ENCODE results near the gene ATP8B3.

ATP8B3 gene

GRCh38 chr19:1830978-1831377 is 18.9 kb upstream of the ATP8B3 start:
- H3K4me3 ChIP-seq (replicated peaks in 1 of 2; ENCODE audit: low read depth in 2 of 2, low read length in 2 of 2) = no peak overlapping the region
- TF ChIP-seq, protein P1, sequence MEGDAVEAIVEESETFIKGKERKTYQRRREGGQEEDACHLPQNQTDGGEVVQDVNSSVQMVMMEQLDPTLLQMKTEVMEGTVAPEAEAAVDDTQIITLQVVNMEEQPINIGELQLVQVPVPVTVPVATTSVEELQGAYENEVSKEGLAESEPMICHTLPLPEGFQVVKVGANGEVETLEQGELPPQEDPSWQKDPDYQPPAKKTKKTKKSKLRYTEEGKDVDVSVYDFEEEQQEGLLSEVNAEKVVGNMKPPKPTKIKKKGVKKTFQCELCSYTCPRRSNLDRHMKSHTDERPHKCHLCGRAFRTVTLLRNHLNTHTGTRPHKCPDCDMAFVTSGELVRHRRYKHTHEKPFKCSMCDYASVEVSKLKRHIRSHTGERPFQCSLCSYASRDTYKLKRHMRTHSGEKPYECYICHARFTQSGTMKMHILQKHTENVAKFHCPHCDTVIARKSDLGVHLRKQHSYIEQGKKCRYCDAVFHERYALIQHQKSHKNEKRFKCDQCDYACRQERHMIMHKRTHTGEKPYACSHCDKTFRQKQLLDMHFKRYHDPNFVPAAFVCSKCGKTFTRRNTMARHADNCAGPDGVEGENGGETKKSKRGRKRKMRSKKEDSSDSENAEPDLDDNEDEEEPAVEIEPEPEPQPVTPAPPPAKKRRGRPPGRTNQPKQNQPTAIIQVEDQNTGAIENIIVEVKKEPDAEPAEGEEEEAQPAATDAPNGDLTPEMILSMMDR (IDR thresholded peaks at IDR 0.05; ENCODE audit: low read depth, low read length) = no peak
- DNase-seq (ENCODE audit: low read depth in 2 of 2) = no peak

DNA sequence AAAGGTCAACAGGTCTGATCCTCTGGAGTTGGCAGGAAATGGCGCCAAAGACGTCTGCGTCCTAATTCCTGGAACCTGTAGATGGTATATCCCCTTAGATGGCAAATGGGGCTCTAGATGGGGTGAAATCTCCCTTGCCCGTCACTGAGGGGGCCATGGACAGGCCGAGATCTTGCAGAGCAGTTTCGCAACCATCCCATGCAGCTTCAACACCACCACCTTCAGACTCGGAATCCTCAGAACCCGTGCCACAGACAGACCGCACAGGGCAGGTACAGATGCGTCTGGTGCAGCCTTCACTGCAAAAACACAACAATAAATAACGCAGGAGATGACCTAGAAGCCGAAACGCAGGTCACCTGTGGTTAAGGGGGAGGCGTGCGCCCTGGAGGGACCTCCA is 18.5 kb upstream of the ATP8B3 start:
- DNase-seq (ENCODE audit: low read depth in 2 of 2) = no peak
- H3K4me3 ChIP-seq (replicated peaks in 1 of 2; ENCODE audit: low read depth in 2 of 2, low read length in 2 of 2) = no peak overlapping the region
- TF ChIP-seq, protein P1 (IDR thresholded peaks at IDR 0.05; ENCODE audit: low read depth, low read length) = no peak

DNA sequence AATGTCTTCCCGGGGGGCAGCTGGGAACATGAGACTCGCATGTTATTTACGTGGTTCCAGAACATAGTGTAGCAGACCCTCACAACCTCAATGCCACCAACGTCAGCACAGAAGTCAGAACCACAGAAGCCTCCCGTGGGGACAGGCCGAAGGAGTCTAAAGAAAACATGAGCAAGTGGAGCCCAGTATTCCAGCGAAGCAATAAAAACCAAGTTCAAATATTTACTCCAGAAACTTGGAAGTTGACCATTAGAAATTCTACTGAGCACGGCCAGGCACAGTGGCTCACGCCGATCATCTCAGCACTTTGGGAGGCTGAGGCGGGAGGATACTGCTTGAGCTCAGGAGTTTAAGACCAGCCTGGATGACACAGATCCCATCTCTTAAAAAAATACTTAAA is 17.9 kb upstream of the ATP8B3 start:
- DNase-seq (ENCODE audit: low read depth in 2 of 2) = no peak
- no peak overlapping the region for H3K4me3 ChIP-seq (replicated peaks in 1 of 2; ENCODE audit: low read depth in 2 of 2, low read length in 2 of 2)
- TF ChIP-seq, protein P1 (IDR thresholded peaks at IDR 0.05; ENCODE audit: low read depth, low read length) = no peak

GRCh38 chr19:1828279-1829238 is 16.5 kb upstream of the ATP8B3 start:
- TF ChIP-seq, protein P1 (IDR thresholded peaks at IDR 0.05; ENCODE audit: low read depth, low read length) = no peak
- DNase-seq (ENCODE audit: low read depth in 2 of 2) = no peak
- H3K4me3 ChIP-seq (replicated peaks in 1 of 2; ENCODE audit: low read depth in 2 of 2, low read length in 2 of 2) = no peak overlapping the region

GRCh38 chr19:1827566-1828278 is 15.6 kb upstream of the ATP8B3 start:
- DNase-seq (ENCODE audit: low read depth in 2 of 2) = no peak
- TF ChIP-seq, protein P1 (IDR thresholded peaks at IDR 0.05; ENCODE audit: low read depth, low read length) = no peak
- no peak overlapping the region for H3K4me3 ChIP-seq (replicated peaks in 1 of 2; ENCODE audit: low read depth in 2 of 2, low read length in 2 of 2)

DNA sequence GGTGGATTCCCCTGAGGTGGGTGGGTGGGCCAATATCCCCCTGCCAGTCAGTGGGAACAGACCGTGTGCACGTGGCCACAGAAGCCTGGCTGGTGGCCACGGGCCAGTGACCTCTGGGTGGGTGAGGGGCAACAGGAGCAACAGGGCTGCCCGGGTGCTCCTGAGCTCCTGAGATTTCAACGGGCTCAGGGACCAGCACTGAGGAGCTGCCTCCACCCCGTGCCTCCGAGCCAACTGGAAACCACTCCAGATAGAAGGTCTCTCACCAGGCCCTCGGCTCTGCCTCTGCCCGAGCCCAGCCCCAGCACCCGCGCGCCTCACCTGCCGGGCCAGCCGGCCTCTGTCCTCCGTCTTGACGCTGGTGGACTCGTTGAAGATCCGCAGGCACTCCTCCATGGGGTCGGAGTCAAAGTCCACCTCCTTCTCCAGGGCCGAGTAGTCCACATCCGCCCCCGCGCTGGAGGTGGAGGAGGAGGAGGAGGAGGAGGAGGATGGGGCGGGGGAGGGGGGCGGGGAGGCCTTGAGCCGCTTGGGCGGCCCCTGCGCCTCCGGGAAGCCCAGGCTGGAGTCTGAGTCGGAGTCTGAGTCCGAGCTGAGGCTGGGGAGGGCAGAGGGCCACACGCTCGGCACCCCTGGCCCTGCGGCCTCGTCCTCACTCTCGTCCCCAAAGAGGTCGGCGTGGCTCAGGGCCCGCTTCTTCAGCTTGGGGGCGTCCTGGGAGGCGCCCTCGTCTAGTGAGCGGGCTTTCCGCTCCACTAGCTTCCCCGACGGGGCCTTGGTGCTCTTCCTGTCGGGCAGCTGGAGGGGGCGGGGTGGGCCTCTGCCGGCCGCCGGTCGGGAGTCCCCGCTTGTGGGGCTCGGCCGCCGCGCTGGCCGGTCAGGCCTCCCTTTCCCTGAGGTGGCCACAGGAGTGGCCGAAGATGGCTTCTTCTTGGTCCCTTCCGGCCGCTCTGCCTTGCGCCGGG is 14.8 kb upstream of the ATP8B3 start:
- TF ChIP-seq, protein P1 (IDR thresholded peaks at IDR 0.05; ENCODE audit: low read depth, low read length) = no peak

More for the DNA sequence above, 14.8 kb upstream of the ATP8B3 start:
- no peak overlapping the region for H3K4me3 ChIP-seq (replicated peaks in 1 of 2; ENCODE audit: low read depth in 2 of 2, low read length in 2 of 2)
- DNase-seq (ENCODE audit: low read depth in 2 of 2) = no peak
